Activated CD8-positive, alpha-beta memory T cell treated with anti-CD3 and anti-CD28 coated beads, Interleukin-2, amount 50 U/mL, for 1 hour (primary cell): ENCODE results near the gene NTN3.
"Not testable (repeated sequence)": the region's sequence is repeated elsewhere in the genome, so short reads cannot be mapped to it uniquely, and the experiment has no call there.

Source experiments
- DNase-seq: peaks from one replicate; pipeline ENCODE4 v3.0.0-alpha.2; 2020; ENCODE audit errors: extremely low read depth

The NTN3 gene

GRCh38 chr16:2471016-2471652, at the start of gene NTN3:
Gene NTN3 (plus strand): TSS chr16:2471297. CDS start chr16:2471702, 405 bp downstream.
- DNase-seq = no peak

DNA sequence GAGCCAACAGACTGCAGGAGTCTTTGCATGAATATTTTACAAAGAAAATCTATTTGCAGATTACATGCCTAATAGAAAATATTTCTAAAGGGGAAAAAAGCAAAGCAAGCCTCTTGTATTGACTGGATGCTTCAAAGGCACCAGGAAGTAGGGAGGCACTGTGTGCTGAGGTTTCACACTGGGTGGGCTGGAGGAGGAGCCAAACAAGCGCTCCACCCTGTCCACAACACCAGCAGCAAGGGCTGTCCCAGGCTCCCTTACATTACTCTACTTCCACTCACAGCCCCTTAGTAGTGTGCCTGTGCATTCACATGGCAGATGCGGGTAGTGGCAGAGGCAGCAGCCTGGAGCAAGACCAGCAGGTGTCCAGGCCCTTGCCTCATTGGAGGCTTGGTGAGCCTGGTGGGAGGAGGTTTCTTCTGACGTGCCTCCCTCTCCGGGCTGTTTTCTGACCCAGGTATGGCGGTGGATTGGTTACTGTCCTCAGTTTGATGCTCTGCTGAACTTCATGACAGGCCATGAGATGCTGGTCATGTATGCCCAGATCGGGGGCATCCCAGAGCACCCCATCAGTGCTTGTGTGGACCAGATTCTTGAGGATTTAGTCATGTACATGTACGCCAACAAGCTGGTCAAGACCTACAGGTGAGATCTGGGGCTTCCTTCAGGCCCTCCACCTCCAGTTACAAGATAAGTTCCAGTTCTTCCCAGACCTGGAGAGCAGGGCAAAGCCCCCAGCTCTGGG, 48.8 kb upstream of the NTN3 start:
- no peak for DNase-seq

- DNase-seq = no peak
Measured at GRCh38 chr16:2424061-2425007, 46.8 kb upstream of the NTN3 start.

GRCh38 chr16:2425008-2425518, 46.0 kb upstream of the NTN3 start:
- no peak for DNase-seq

DNA sequence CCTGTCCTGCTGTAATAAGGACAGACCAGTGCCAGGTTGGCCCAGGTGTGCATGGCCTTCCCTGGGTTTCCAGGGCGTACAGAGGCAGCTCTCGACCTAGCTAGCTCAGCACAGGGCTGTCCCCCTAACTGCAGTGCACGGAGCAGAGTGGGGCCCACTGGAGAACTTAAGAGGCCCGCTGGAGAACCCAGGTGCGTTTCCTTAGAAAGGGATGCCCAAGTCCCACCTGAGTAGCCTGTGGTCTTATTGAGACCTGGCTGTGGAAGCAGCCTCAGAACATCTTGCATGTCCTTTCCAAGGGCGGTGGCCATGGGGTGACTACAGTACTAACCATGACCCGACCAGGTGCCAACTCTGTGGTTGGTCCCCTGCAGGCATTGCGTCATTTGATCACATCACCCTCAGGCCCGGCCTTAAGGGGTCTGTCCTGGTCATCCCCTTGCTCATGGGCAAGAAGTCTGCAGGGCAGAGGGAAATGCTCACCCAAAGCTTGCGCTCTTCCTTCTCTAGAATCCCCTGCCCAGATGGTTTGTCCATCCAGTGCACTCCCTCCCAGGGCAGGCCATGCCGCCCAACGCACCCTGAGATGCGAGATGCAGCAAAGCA, 45.2 kb upstream of the NTN3 start:
- DNase-seq = no peak

DNA sequence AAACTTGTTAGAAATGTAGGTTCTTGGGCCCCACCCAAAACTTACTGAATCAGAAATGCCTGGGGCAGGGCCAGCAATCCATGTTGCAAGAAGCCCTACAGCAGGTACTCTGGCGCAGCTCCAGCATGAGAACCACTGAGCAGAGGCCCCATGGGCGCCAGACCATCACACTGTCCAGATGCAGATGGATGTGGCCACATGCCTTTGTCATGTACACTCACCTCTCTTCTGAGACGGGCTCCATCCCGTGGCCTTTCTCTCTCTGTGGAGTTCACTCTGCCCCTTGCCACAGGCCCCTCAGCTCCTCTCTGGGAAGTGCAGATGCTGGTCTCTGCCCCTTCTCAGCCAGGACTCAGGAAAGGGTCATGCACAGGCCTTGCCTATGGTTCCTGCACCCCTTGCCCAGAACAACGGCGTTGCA, 44.1 kb upstream of the NTN3 start:
- no peak for DNase-seq

DNA sequence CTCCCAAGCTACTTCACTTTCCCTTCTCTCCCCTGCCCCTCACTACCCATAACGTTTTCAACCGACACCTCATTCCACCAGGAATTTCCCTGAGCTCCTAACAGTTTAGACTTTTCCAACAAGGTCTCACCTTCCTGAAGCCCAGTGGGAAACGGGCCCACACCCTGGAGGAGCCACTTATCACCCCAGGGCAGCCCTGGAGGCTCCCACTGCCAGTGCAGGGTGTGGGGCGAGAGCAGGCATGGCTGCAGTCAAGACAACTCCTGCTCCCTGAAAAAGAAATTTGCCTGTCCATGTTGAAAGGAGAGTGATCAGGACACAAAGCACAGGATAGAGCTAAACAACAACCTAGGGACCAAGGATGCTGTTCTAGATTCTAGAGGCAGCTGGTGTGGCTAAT, 43.6 kb upstream of the NTN3 start:
- no peak for DNase-seq

- DNase-seq = no peak
Measured at GRCh38 chr16:2428051-2428783, 42.9 kb upstream of the NTN3 start.

- no peak for DNase-seq
Measured at GRCh38 chr16:2428784-2429033, 42.4 kb upstream of the NTN3 start.

GRCh38 chr16:2429034-2429770, 41.9 kb upstream of the NTN3 start, which contains the start of gene CCNF:
Gene CCNF (plus strand): TSS chr16:2429447. CDS start chr16:2429482, 35 bp downstream.
- peak; percentile 87 for DNase-seq

DNA sequence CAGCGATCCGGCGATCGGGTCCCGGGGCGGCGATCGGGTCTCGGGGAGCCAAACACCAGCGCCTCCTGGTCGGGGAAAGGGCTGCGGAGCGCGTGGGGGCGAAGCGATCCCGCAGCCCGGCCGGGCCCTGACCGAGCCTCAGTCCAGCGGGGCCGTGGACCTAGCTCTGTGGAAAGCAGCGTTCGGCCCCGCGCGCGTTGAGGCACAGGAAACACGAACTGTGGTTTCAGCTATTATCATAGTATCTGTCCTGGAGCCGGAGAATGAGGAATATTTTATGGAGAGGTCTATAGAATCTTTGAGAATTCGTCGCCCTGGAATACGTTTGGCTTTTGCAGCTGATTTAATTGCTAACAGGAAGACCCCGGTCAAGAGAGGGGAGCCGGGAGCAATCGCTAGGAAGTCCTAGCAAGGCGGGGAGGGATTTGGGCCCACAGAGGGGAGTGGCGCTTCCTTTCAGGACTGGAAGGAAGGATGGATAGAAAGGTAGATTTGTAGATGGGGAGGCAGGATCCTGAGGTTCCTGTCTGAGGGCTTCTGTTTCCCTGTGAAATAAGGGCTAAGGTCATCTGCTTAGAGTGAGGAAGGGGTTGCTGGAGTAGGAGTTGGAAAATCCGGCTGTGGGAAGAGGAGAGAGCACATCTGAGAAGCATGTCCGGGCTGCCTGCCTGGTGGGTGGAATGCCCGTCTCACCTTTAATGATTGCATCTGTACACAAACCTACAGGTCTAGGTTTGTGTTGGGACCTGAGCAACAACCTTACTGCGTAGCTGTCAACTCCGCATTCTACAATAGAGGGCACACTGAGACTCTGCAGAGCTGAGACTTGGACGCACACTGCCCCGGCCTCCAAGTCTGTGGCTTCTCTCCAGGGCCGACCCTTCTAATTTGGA, 41.1 kb upstream of the NTN3 start:
- no peak for DNase-seq

DNA sequence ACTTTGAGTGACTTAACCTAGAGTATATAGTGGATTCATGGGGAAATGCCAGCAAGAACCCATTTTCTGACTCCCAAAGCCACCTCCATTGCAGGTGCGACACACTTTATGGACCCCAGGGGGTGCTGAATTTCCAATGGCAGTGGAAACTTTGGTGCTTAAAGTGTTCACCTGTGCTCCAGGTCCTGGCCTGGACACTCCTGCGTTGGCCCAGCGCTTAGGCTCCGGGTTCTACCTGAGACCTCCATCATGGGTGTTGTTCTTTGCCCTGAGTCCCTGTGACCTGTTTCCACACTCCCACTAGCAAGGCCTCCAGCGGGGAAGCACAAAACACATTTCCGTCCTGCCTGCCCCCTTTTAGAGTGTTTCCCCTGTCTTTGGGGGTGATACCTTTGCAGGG, 38.8 kb upstream of the NTN3 start:
- DNase-seq = no peak

GRCh38 chr16:2432801-2433505, 38.1 kb upstream of the NTN3 start:
- DNase-seq = no peak

DNA sequence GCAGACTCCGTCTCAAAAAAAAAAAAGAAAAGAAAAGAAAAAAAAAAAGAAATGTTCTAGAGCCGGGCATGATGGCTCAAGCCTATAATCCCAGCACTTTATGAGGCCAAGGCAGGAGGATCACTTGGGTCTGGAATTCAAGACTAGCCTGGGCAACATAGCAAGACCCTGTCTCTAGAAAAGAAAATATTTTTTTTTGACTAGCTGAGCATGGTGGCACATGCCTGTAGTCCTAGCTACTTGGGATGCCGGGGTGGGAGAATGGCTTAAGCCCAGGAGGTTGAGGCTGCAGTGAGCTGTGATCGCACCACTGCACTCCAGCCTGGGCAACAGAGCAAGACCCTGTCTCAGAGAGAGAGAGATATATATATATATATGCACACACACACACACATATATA, 35.9 kb upstream of the NTN3 start:
- not testable (repeated sequence) for DNase-seq

GRCh38 chr16:2436110-2436509, 35.0 kb upstream of the NTN3 start:
- no peak for DNase-seq

- DNase-seq = no peak
Measured at GRCh38 chr16:2437032-2437790, 33.9 kb upstream of the NTN3 start.

DNA sequence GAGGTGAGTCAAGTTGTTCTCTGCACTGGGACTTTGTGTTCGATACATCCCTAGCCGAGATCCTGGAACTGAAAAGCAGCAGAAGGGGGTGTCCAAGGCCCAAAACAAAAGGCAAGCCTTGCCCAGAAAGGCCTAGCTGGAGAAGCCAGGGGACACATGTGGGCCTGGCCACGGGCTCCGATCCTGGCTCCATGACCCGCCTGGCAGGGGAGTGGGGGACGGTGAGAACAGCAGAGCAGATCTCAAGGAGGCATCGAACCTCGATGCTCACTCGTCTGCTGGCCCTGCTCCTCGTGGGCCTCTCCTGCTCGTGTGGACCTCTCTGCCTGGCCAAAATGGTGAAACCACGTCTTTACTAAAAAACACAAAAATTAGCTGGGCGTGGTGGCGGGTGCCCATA, 33.0 kb upstream of the NTN3 start:
- DNase-seq = no peak

- no peak for DNase-seq
Measured at GRCh38 chr16:2439598-2439997, 31.5 kb upstream of the NTN3 start.
